ENCODE data around the gene PCDH19.
A peak's percentile ranks its signal among the peaks of the same experiment; 100 is the strongest.
"Not testable (repeated sequence)": the region's sequence is repeated elsewhere in the genome, so short reads cannot be mapped to it uniquely, and the experiment has no call there.

Gene PCDH19

DNA sequence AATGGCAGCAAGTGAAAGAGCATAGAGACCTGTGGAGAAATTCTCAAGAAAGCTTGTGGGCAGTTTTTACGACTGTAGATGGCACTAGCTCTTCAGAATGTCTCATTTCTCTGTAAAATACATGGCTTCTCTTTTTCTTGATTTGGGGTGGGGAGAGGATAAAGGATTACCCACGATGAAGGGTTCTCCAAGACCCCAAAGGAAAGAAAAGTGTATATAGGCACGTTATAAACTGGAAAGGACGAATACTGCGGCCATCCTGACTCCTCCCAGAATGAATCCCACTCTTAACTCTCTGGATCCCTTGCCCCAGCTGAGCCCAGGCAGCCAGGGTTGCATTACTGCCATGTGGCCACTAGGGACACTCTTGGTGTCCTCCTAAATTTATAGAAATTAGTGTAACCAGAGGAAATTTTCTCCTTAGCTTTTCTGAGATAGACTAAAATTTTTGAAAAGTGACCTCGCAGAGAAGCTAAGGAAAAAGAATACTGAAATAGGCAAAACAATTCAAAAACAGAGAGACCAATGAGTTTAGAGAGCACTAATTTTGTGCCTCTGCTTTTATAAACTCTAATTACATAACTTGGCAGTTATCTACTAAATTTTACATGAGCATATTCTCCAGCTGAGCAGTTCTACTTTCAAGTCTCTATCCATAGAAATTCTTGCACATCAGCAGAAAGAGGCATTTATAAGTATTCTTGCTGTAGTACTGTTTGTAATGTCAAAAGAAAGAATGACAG lies 37.8 kb upstream of the PCDH19 start:
- Histone ChIP-seq H4K20me1 (ENCODE audit: control insufficient read depth, insufficient read depth, low read depth, low read length) (no peaks in the 10 kb centered on the region), H3K4me3 (ENCODE audit: low read length) (no peak overlapping the region), H3K4me1 (ENCODE audit: control insufficient read depth, low read length) (no peaks in the 10 kb centered on the region), H3F3A (ENCODE audit: control insufficient read depth, insufficient read depth) (no peaks in the 10 kb centered on the region), H3K27me3 (ENCODE audit: control insufficient read depth, low read length) (no peaks in the 10 kb centered on the region), H3K9me2 (replicated peaks; ENCODE audit: control insufficient read depth, low read length) (no peaks in the 10 kb centered on the region), H3K9me3 (ENCODE audit: control insufficient read depth, insufficient read depth, low read length) (no peaks in the 10 kb centered on the region), H3K27ac (ENCODE audit: low read depth, low read length) (no peak overlapping the region), H3K79me2 (ENCODE audit: control insufficient read depth, low read length) (no peaks in the 10 kb centered on the region), H3K4me2 (ENCODE audit: low read length) (no peak overlapping the region), H3K36me3 (ENCODE audit: control insufficient read depth, low read length) (no peaks in the 10 kb centered on the region)
- TF ChIP-seq CTCF (IDR thresholded peaks at IDR 0.05; ENCODE audit: low read depth, low read length, poor library complexity, severe bottlenecking) (peak; percentile 58), EZH2phosphoT487 (IDR thresholded peaks at IDR 0.05; ENCODE audit: borderline replicate concordance, low read length) (no peak)

- no peak overlapping the region for H3K27ac ChIP-seq (ENCODE audit: low read depth, low read length)
- H3F3A ChIP-seq (ENCODE audit: control insufficient read depth, insufficient read depth), result no peaks in the 10 kb centered on the region
- TF ChIP-seq CTCF (IDR thresholded peaks at IDR 0.05; ENCODE audit: low read depth, low read length, poor library complexity, severe bottlenecking) (no peak), EZH2phosphoT487 (IDR thresholded peaks at IDR 0.05; ENCODE audit: borderline replicate concordance, low read length) (no peak)
- no peak overlapping the region for H3K4me2 ChIP-seq (ENCODE audit: low read length)
- no peaks in the 10 kb centered on the region for H3K79me2 ChIP-seq (ENCODE audit: control insufficient read depth, low read length)
- H3K4me3 ChIP-seq (ENCODE audit: low read length), result no peak overlapping the region
- H3K9me2 ChIP-seq (replicated peaks; ENCODE audit: control insufficient read depth, low read length), result no peaks in the 10 kb centered on the region
- H3K27me3 ChIP-seq (ENCODE audit: control insufficient read depth, low read length), result no peaks in the 10 kb centered on the region
- no peaks in the 10 kb centered on the region for H3K4me1 ChIP-seq (ENCODE audit: control insufficient read depth, low read length)
- no peaks in the 10 kb centered on the region for H4K20me1 ChIP-seq (ENCODE audit: control insufficient read depth, insufficient read depth, low read depth, low read length)
- no peaks in the 10 kb centered on the region for H3K9me3 ChIP-seq (ENCODE audit: control insufficient read depth, insufficient read depth, low read length)
- H3K36me3 ChIP-seq (ENCODE audit: control insufficient read depth, low read length), result no peaks in the 10 kb centered on the region
Observed at GRCh38 chrX:100445593-100445992, 35.5 kb upstream of the PCDH19 start.

DNA sequence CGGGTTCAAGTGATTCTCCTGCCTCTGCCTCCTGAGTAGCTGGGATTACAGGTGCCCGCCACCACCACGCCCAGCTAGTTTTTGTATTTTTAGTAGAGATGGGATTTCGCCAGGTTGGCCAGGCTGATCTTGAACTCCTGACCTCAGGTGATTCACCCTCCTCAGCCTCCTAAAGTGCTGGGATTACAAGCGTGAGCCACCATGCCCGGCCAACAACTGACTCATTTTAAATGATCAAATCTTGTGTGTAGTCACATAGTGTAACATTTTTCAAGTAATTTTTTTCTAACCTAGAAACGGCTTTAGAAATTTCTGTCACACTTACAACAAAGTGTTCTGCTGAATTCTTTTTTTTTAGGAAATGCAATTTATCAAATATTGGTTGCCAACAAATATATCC lies 31.2 kb upstream of the PCDH19 start:
- H3K27ac ChIP-seq (ENCODE audit: low read depth, low read length); H3K4me2 ChIP-seq (ENCODE audit: low read length); H3F3A ChIP-seq (ENCODE audit: control insufficient read depth, insufficient read depth); H3K4me3 ChIP-seq (ENCODE audit: low read length); H3K27me3 ChIP-seq (ENCODE audit: control insufficient read depth, low read length); H3K36me3 ChIP-seq (ENCODE audit: control insufficient read depth, low read length); H3K79me2 ChIP-seq (ENCODE audit: control insufficient read depth, low read length); H4K20me1 ChIP-seq (ENCODE audit: control insufficient read depth, insufficient read depth, low read depth, low read length); H3K4me1 ChIP-seq (ENCODE audit: control insufficient read depth, low read length); H3K9me2 ChIP-seq (replicated peaks; ENCODE audit: control insufficient read depth, low read length); H3K9me3 ChIP-seq (ENCODE audit: control insufficient read depth, insufficient read depth, low read length): not testable (repeated sequence)

- Histone ChIP-seq H3K27ac (ENCODE audit: low read depth, low read length) (no peak overlapping the region), H3K36me3 (ENCODE audit: control insufficient read depth, low read length) (no peaks in the 10 kb centered on the region), H3K4me2 (ENCODE audit: low read length) (no peak overlapping the region), H3K4me1 (ENCODE audit: control insufficient read depth, low read length) (no peaks in the 10 kb centered on the region), H3K4me3 (ENCODE audit: low read length) (no peak overlapping the region), H3K9me2 (replicated peaks; ENCODE audit: control insufficient read depth, low read length) (no peaks in the 10 kb centered on the region), H3K9me3 (ENCODE audit: control insufficient read depth, insufficient read depth, low read length) (no peaks in the 10 kb centered on the region), H3K27me3 (ENCODE audit: control insufficient read depth, low read length) (no peaks in the 10 kb centered on the region), H3K79me2 (ENCODE audit: control insufficient read depth, low read length) (no peaks in the 10 kb centered on the region), H4K20me1 (ENCODE audit: control insufficient read depth, insufficient read depth, low read depth, low read length) (no peaks in the 10 kb centered on the region), H3F3A (ENCODE audit: control insufficient read depth, insufficient read depth) (no peaks in the 10 kb centered on the region)
- no peak for TF ChIP-seq EZH2phosphoT487 (IDR thresholded peaks at IDR 0.05; ENCODE audit: borderline replicate concordance, low read length)
- no peak for TF ChIP-seq CTCF (IDR thresholded peaks at IDR 0.05; ENCODE audit: low read depth, low read length, poor library complexity, severe bottlenecking)
Observed at GRCh38 chrX:100440006-100440405, 29.9 kb upstream of the PCDH19 start.
